GM21381 (cell line): ENCODE measurements around the gene EPC1.

Experiments used
- ATAC-seq: cut with Tn5 transposase; IDR thresholded peaks from one replicate; pipeline ENCODE4 v1.9.1; 2021; ENCODE audit warnings: mild to moderate bottlenecking, moderate library complexity; ENCODE audit not compliant: unreplicated experiment

Gene EPC1

DNA sequence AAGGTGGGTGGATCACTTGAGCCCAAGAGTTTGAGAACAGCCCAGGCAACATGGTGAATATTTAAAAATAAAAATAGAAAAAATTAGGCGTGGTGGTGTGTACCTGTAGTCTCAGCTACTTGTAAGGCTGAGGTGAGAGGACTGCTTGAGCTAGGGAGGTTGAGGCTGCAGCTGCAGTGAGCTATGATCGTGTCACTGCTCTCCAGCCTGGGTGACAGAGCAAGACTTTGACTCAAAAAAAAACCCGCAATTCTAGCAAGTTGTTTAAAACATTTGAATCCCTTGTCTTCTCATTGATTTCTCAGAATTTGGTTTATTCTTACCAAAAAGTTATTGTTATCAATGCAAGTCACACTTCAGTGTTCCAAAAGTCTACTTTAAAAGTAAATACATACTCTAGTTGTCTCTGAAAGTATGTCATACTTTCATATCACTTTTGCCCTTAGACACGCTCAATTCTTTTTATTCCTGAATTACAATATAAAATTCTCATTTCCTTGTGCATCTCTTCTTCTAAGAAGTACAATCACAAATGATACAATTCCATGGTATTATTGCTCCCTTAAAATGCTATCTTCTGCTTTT lies 6.3 kb downstream of the EPC1 start:
- no peak for ATAC-seq

DNA sequence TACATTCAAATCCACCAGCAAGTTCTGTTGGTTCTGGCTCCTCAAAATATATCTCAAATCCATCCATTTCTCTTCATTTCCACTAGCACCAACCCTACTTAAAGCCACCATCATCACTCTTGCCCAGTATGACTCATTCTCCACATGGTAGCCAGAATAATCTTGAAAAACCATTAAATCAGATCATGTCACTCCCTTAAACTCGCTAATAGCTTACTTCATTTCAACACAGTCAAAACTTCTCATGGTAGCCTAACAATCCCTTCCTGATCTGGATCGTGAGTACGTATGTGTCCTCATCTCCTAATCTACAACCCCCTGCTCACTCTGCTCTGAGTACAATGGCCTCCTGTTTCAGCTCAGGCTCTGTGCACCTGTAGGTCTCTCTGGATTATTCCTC lies 8.7 kb downstream of the EPC1 start:
- no peak for ATAC-seq

GRCh38 chr10:32337350-32337749 lies 9.6 kb downstream of the EPC1 start:
- no peak for ATAC-seq

- ATAC-seq = no peak
Observed at GRCh38 chr10:32333849-32334248, 13.1 kb downstream of the EPC1 start.

DNA sequence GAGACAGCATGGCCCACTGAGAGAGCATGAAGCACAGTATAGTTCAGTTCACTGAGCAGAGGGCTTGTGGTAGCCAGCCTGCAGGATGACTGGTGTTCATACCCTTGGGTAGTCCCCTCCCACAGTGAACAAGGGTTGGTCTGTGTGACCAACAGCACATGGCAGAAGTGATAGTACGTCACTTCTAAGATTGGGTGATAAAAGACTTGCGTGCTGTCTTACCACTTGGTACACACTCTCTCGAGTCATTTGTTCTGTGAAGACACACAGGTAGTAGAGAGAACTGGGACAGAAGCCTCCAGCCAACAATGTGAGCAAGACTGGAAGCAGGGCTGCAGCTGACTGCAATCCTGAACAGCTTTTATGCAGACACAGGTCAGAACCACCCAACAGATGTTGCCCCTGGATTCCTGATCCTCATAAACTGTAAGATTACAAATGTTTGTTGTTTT lies 14.6 kb downstream of the EPC1 start:
- peak; percentile 87 for ATAC-seq

DNA sequence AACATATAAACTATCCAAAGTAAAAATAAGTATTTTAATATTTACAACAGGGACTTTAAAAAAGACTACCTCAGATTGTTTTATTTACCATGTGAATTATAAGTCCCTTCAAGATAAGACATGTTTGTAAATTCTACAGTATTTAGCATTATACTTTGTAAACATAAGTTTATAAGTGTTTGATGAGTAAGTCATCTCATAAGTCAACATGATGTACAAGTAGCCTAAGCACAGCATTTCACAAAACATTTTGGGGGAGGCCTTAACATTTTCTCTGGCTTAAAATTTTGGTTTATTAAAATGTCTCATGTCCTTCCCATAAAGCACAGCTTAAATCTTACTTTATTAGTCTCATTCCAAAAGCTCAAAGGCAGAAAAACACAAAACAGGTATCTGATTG lies 15.4 kb downstream of the EPC1 start:
- no peak for ATAC-seq

- ATAC-seq = no peak
Observed at GRCh38 chr10:32330214-32330613, 16.7 kb downstream of the EPC1 start.

GRCh38 chr10:32329061-32329460 lies 17.9 kb downstream of the EPC1 start:
- ATAC-seq = no peak

DNA sequence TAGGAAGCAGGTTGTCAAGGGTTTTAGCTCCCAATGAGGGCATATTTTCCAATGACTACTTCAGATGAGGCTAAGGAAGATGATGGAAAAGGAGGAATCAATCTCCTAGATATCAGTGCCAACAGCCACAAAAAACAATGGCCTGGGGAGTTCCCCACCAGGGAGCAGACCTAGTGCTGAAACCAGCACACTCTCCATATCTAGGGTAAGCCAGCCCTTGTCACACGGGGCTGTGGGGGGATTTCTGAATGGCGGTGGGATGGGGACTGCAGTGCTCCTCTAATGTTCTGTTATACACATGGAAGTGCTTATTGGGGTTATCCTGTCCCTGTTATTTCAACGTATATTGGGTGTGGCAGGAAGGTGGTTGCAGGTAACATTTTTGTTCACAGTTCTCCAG lies 18.5 kb downstream of the EPC1 start:
- no peak for ATAC-seq

- no peak for ATAC-seq
Observed at GRCh38 chr10:32327364-32327691, 19.6 kb downstream of the EPC1 start.

- ATAC-seq = no peak
Observed at GRCh38 chr10:32326680-32327363, 20.1 kb downstream of the EPC1 start.

DNA sequence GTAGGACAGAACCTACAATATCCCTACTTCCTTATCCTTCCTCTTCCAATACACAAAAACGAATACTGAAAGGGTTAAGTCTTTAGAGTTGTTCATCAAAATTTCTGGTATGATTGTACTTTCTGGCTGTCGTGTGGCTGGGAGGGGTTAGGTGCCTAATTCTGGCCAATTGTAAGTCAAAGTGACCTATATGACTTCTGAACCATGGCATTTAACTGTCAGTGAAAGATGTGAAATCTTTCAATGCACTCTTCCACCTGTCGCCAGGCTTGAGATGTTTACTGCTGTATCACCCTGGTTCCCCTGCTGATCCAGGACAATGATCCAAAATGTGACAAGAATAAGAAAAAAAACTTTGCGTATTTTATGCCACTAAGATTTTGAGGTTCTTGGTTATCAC lies 20.8 kb downstream of the EPC1 start:
- ATAC-seq = no peak

DNA sequence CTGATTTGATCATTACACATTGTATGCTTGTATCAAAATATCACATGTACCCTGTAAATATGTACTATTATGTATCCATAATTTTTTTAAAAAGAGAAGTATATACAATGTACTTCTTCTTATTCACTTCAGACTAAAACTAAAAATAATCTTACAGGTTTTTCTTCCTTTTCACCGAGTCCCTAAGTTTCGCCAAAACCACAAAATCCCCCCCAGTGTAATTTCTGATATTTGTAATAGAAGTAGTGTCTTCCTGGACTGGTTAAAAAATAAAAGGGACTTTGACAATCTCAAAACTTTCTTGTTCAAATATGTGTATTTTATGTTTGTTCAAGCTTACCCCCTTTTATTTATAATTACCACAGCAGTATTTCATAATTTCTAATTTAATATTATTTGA lies 23.9 kb downstream of the EPC1 start:
- ATAC-seq = no peak

- no peak for ATAC-seq
Observed at GRCh38 chr10:32321016-32321631, 25.8 kb downstream of the EPC1 start.

DNA sequence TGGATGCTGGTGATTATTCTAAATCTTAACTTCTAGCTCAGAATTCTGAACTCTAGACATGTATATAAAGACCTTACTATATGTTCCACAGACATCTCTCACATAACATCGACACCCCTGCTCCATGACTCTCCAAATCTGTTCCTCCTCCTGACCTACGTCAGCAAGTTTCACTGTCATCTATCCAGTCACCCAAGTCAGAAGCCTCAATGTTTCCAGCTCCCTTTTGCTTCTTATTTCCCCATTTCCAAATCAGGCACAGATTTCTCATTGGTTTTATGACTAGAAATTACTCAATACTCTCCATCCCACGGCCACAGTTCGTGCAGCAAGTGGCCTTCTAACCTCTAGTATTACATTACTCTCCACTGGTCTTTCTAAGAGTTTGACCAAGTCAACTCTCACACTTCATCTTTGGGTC lies 28.5 kb downstream of the EPC1 start:
- ATAC-seq = peak; percentile 41

DNA sequence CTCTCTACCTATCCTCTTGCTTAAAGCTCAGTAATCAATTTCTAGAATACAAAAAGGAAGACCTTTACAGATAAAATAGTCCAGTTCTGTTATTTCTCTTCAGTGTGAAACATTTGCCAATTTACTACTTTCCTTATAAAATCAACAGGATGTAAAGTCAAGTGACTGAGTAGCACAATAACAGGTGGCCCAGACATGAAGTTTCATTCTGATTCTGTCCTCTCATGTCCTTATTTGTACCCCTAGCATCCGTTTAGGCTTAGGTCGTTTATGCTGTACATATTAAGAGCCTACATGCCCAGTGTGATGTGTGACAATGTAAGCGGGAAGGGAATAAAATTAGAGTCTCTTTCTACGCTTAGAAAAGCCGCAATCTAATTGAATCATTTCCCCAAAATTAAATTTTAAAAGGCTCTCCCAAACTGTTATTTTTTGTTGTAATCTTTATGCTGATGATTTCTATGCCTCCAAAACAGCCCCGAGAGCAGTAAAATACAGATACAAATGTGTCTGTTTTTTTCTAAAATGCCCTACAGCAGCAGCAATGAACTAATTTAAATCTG lies 29.1 kb downstream of the EPC1 start:
- ATAC-seq = peak; percentile 93

GRCh38 chr10:32315424-32315823 lies 31.5 kb downstream of the EPC1 start:
- no peak for ATAC-seq

DNA sequence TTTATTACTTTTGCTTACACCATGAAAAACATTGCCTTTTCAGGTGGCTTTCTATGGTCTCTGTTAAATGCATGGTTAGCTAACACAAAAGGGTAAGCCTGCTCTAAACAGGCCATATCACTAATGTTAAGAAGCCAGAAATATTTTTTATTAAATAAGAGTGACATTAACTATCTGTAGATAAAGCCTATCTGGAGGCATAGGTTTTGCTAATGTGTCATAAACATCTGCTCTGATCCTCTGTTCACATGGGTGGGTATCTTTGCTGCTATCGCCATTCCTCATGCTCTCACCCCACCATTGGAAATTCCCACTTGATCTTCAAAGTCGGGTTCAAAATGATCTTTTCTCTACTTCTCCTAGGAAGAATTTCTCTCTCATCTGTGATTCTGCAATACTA lies 32.4 kb downstream of the EPC1 start:
- no peak for ATAC-seq

GRCh38 chr10:32308027-32308603 lies 38.8 kb downstream of the EPC1 start:
- ATAC-seq = no peak

GRCh38 chr10:32307609-32308008 lies 39.3 kb downstream of the EPC1 start:
- no peak for ATAC-seq

- no peak for ATAC-seq
Observed at GRCh38 chr10:32299354-32299980, 47.5 kb downstream of the EPC1 start.
